NCI-H2196 treated with DMSO at 0.1 percent for 48 hours (cell line): ENCODE measurements around the gene ZNF830.
"Not testable (repeated sequence)": the region's sequence is repeated elsewhere in the genome, so short reads cannot be mapped to it uniquely, and the experiment has no call there.

ENCODE experiments used
- DNase-seq: peaks from one replicate; lab custom pipeline; 2025; ENCODE audit not compliant: unreplicated experiment; lab: John Stamatoyannopoulos, UW

Gene ZNF830

DNA sequence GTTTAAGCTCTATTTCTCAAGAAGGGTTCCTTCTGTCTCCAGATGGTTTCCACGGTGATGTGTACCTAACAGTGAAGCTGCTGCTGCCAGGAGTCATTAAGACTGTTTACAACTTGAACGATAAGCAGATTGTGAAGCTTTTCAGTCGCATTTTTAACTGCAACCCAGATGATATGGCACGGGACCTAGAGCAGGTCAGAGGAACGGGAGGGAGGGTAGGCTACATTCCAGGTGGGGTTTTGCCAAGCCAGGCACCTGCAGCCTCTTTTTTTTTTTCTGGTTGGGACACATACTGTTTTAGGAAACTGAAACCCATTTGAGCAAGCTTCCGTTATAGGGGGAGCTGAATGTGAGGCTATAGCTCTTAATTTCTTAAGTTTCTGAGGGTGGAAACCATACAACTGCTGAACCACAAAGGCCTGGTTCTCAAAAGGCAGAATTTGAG is 29.6 kb downstream of the ZNF830 start:
- peak; percentile 20 for DNase-seq

DNA sequence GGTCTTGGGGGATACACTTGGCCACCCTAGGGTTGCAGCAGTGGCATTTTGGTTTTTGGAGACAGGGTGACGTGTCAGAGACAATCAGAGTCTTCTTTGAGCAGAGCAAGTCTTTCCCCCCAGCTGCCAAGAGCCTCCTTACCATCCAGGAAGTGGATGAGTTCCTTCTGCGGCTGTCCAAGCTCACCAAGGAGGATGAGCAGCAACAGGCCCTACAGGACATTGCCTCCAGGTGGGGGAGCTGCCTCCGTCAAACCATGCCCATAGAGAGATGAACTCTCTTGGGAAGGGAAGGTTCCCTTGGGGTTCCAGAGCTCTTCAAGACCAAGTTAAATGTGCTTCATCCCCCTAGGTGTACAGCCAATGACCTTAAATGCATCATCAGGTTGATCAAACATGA is 30.3 kb downstream of the ZNF830 start:
- no peak for DNase-seq

DNA sequence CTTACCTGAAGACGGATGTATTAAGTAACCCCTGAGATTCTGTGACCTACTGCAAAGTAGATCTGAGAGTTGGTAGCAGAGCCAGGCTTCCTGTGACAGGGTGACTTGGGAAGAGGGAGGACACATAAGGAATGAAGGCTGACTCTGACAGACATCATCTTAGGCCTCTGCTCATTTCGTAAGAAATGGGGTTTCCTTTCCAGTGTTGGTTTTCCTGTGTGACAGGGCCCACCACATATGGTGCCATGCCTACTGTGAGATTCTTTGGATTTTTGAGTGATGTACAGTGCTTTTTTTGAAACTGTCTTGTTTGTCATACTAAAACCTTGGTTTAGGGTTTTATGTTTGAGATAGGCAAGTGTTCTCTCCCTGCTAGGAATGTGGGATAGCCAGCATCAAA is 31.7 kb downstream of the ZNF830 start:
- no peak for DNase-seq

DNA sequence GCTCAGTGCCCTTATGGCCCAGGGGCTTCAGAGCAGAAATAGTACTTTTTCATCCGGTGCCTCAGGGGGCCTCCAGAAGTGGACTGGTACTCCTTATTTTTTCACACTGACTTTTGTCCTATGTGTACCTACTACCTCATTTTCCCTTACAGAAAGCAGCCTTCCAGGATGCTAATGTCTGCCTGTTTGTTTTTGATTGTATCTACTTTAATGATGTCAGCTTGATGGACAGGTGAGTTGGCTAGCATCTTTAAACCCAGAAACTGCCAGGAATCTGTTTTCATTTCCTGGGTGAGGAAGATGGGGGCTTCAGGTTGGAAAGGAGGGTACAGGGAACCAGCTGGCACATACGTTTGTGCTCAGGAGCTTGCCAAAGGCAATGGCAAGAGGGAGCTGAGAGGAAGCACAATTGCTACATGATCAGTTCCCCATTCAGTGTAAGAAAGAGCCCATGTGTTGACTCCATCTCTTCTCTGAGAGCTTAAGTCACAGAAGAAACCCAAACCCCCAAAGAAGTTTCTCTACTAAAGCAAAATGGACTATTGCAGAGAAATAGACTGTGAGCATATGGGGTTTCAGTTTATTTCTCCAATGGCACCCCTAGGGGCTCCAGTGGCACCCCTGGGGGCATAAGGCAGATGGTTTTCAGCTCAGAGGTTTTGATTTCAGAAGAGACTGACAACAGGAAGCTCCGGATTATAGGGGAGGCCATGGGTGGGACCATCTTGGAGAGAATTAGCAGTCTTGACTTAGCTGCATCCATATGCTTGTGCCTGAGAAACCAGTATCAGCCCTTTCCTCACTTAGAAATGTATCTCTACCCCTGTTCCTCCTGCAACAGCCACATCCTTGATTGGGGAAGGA is 35.3 kb downstream of the ZNF830 start:
- DNase-seq: no peak

DNA sequence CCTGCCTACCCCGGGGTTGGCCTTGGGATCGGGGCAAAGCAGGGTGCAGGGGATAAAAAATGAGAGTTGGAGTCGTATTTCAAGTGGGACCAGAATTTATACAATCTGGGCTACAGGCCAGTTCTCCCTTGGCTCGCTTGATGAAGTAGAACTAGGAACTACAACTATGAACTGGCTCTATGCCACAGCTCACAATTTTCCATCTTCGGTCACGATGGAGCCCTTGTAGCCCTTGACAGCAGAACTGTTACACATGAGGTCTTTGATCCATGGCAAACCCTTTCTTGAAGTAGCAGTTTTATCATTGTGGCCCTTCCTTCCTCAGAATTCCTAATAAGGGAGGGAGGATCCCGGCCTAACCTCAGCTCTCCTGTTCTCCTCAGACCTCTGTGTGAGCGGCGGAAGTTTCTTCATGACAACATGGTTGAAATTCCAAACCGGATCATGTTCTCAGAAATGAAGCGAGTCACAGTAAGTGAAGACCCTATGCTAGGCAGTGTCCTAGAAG is 36.1 kb downstream of the ZNF830 start:
- no peak for DNase-seq

DNA sequence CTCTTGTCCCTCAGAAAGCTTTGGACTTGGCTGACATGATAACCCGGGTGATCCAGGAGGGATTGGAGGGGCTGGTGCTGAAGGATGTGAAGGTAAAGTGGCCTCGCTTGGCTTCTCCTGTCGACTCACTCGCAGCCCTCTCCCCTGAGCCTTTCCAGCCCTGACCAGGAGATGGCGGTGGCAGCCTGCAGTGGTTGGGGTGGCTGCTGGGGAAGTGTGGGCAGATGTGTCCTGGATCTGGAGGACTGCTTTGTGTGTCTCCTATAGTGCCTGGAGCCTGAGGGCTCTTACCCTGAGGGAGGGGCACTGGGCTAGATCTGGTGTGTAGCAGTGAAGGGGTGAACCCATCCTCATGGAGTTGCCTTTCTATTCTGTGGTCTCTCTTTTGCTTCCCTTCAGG is 36.9 kb downstream of the ZNF830 start:
- DNase-seq: no peak

DNA sequence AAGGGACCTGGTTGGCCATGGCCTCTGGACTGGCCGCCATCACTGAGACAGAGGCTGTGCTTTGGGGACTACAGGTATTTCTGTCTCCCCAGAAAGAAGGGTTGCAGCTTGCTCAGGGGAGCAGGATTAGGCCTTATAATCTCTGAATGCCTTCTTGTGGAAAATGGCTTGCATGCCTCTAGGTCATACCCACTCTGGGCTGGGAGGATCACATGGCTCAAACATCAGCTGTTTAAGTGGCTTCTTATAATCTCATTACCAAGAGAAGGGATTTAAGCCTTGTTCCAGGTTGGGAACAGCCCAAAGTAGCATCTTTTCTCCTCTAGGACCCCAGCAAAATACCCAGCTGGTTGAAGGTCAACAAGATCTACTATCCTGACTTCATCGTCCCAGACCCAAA is 38.1 kb downstream of the ZNF830 start:
- no peak for DNase-seq

DNA sequence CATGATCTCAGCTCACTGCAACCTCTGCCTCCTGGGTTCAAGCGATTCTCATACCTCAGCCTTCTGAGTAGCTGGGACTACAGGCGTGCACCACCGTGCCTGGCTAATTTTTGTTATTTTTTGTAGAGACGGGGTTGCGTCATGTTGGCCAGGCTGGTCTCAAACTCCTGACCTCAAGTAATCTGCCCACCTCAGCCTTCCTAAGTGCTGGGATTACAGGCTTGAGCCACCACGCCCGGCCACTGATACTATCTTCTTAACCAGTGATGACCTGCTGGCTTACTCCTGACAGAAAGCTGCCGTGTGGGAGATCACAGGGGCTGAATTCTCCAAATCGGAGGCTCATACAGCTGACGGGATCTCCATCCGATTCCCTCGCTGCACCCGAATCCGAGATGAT is 39.6 kb downstream of the ZNF830 start:
- DNase-seq: not testable (repeated sequence)

DNA sequence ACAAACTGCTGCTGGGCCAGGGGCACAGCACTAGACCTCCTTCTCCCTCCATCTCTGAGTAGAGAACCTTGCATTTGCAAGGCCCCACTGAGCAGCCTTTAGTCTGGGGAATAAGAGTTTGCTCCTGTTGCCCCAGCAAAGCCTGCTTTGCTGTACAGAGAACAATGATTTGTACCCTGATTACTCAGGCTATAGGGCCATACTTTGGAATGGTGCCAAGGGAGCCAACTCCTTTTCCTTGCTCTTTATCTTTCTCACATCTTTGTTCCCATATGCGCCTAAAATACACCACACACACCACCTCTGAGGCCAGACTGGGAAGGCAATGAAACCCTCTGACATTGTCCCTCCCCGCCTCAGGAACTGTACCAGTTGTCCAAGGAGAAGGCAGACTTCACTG is 40.2 kb downstream of the ZNF830 start:
- DNase-seq: no peak

DNA sequence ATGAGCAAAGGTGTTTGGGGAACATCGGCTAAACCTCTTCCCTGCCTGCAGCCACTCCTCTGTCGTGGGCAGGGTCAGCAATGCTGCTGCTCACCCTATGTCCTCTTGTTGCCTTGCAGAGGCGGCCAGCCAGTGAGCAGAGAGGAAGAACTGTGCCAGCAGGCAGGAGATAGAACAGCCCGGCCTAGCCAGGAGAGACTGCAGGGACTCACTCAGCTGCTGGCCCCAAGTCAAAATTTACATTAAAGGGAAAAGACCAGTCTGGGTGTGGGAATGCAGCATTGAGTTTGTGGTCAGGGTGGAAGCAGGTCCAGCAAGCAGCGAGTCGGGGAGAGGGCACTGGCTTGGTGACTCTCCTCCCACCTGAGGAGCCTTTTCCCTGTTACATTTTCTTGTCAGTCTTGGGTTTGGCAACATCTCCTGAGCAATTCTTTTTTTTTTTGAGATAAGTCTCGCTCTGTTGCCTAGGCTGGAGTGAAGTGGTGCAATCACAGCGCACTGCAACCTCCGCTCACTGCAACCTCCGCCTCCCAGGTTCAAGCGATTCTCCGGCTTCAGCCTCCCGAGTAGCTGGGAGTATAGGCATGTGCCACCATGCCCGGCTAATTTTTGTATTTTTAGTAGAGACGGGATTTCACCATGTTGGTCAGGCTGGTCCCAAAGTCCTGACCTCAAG is 41.7 kb downstream of the ZNF830 start:
- no peak for DNase-seq

DNA sequence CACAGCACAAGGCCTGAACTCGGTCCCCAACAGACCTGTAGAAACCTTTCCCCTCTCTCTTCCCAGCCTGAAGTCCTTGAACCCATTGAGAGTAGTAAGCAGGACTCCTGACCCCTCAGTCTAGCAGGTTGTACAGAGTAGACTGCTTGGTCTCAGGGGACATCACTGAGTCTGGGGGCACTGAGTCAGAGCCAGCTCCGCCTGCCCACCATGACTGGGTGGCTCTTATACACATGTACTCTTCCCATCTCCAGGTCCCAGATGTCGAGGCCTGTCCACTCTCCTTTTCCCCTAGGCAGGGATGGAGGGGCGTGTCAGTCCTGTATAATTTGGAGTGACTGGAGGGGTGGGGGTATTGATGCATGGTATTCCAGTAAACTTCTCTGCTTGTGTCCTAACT is 42.4 kb downstream of the ZNF830 start:
- DNase-seq: no peak

DNA sequence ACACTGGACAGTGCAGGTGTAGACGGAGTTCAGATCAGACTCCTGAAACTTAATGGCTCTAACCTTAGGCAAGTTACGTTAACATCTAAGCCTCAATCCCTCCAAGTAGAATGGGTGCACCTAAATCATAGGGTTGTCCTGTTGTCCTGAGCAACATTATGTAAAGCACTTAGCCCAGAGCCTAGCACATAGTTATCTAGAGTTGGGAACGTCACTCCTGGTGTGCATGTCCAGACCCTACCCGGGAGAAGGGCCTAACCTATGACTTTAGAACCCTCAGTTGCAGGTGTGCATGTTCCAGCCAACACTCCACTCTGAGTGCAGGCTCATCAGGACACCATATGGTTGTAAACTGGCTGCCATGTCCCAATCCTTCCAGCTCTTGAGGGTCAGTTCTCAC is 45.0 kb downstream of the ZNF830 start:
- no peak for DNase-seq

DNA sequence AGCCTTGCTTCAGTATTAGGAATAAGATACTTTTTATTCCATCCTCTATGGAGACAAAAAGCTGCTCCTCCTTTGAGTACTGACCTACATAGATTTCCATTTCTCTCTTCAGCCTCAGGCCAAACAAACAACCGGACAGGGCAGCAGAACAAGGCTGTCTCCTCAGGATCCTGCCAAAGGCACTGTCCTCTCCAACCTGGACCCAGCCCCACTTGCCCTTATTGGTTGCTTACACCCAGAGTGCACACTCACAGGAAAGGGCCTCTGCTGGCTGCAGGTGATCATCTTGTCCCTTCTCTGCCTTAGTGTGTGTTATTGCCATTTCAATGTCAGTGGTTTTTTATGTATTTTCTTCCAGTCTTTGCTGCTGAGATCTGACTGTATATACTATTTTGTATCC is 45.6 kb downstream of the ZNF830 start:
- DNase-seq: no peak

DNA sequence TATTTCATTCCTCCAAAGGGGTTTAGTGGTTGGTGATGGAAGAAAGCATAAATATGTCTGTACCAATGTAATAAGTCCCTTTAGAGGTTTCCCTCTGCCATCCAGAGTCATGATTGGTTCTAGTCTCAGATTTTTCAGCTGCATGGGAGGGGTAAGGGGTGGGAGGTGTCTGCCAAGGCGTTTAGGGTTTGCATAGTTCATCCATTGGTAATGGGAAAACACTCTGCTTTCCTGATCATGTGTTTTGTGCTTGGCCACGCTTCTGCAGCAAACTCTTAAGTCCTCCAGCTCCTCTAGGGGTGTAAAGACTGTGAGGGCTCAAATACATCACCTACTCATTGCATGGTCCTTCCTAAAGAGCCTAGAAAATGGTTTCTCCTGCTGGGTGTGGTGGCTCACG is 48.8 kb downstream of the ZNF830 start:
- no peak for DNase-seq

DNA sequence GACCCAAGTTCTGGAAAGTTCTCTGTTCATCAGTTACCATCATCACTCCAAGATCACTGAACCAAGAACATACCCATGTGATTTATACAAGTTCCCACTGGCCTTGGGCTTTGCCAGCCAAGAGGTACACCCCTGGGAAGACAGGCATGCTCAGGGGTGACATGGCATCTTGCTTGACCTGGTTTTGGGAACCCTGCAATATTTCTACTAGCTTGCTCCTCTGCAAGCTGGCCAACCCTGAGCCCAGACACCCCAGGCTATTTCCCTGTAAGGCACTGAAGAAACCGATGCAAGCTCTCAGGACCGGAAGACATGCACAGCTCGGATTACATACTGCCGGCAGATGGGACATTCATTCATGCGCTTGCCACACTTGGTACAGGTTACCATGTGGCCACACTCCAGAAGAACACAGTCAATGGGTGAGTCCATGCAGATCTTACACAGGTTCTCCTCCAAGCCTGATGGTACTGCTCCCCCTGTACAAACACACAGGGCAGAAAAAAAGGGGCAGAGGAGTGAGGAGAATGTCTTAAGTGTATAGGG is 50.4 kb downstream of the ZNF830 start:
- DNase-seq: peak; percentile 27
